Natural killer cell (primary cell): ENCODE data around the gene POFUT2. TPM values are rescaled to one million over a fixed set of nuclear protein-coding genes. Genes with fewer than 3 reads are reported as not detected.

Experiments used
- ATAC-seq, 3 donors: fragments of 150-1000 bp in 2 of 3; fragments of 200-7000 bp in 1 of 3; cut with Tn5 transposase; 1 replicate in 1 of 3; 2 replicates in 2 of 3; pipeline ENCODE4 v1.10.0; 2021; ENCODE audit warnings: mild to moderate bottlenecking in 2 of 3, moderate library complexity in 2 of 3
- DNase-seq, 2 donors: peaks; one replicate each; pipeline versions ENCODE4 v3.0.0 to v3.0.0-alpha.2; 2013 to 2021; ENCODE audit warnings: mixed read lengths in 1 of 2
- H3K27ac ChIP-seq: one replicate; pipeline ENCODE4 v1.5.1; 2013; ENCODE audit warnings: mild to moderate bottlenecking, low read length
- H3K27me3 ChIP-seq: one replicate; pipeline ENCODE4 v1.6.1; 2013; ENCODE audit warnings: low read length; ENCODE audit not compliant: control insufficient read depth, insufficient read depth
- H3K36me3 ChIP-seq: one replicate; pipeline ENCODE4 v1.6.1; 2013; ENCODE audit warnings: low read length; ENCODE audit not compliant: control insufficient read depth, insufficient read depth
- H3K4me1 ChIP-seq: one replicate; pipeline ENCODE4 v1.6.1; 2013; ENCODE audit warnings: low read length; ENCODE audit not compliant: control insufficient read depth, insufficient read depth
- H3K4me3 ChIP-seq: one replicate; pipeline ENCODE4 v1.5.1; 2013; ENCODE audit warnings: low read length
- H3K9me3 ChIP-seq: one replicate; pipeline ENCODE4 v1.6.1; 2013; ENCODE audit warnings: low read length; ENCODE audit not compliant: control insufficient read depth, insufficient read depth
- H3K27ac Mint-ChIP-seq, 2 donors: one replicate each; pipeline ENCODE4 v1.8.0; 2022; ENCODE audit warnings: mild to moderate bottlenecking in 2 of 2, mixed read lengths in 2 of 2, moderate library complexity in 1 of 2
- H3K27me3 Mint-ChIP-seq, 2 donors: one replicate each; pipeline ENCODE4 v1.8.0; 2022; ENCODE audit warnings: low read depth in 2 of 2, mixed read lengths in 2 of 2
- H3K36me3 Mint-ChIP-seq: one replicate; pipeline ENCODE4 v1.8.0; 2022; ENCODE audit warnings: mixed read lengths
- H3K4me1 Mint-ChIP-seq, 2 donors: one replicate each; pipeline ENCODE4 v1.8.0; 2022; ENCODE audit warnings: mixed read lengths in 2 of 2
- H3K4me3 Mint-ChIP-seq: one replicate; pipeline ENCODE4 v1.8.0; 2022; ENCODE audit warnings: mild to moderate bottlenecking, moderate library complexity, mixed read lengths
- H3K9me3 Mint-ChIP-seq, 2 donors: one replicate each; pipeline ENCODE4 v1.8.0; 2022; ENCODE audit warnings: mixed read lengths in 2 of 2
- WGBS: methylation state at CpG from one replicate; pipeline ENCODE4 v1.1.7; 2013; ENCODE audit warnings: missing lambda C conversion rate; ENCODE audit not compliant: insufficient coverage; 5-methylcytosine and 5-hydroxymethylcytosine counted together
- intact Hi-C: fragments of 100-400 bp; cut with micrococcal nuclease; formaldehyde crosslinking; loops from one replicate; pipeline ENCODE4 v1.14.2; 2022
- total RNA-seq, 4 donors: library from RNA; stranded (reverse); fragments of 120-200 nt in 1 of 4; gene quantifications; one replicate each; pipeline versions ENCODE4 v1.2.3 to v1.2.4, GENCODE V29; 2013 to 2022
- TF ChIP-seq, protein P1 (sequence below): fragments of 200-600 bp; IDR thresholded peaks from one replicate; pipeline ENCODE4 v1.8.0; 2022; ENCODE audit warnings: antibody characterized with exemption

POFUT2 gene
- total RNA-seq, 3 donors from 2014 or later (not counting 1 experiment from before 2014, with no cell fraction given) = 41.4 to 46.0 (median 43.3) TPM

GRCh38 chr21:45302082-45303061, 14.7 kb upstream of the POFUT2 start:
- H3K27me3 ChIP-seq = no peaks in the 10 kb centered on the region
- peak; percentile 27 to 86 (median 85) for ATAC-seq
- no peak overlapping the region for H3K4me3 Mint-ChIP-seq
- no peaks in the 10 kb centered on the region for H3K36me3 Mint-ChIP-seq
- H3K27me3 Mint-ChIP-seq = peaks cover 0 to 12% of the 10 kb centered on the region in 2 donors
- peak overlapping the region in 1 of 2 donors; percentile 70 for H3K27ac Mint-ChIP-seq
- H3K4me3 ChIP-seq = no peak overlapping the region
- DNase-seq = peak; percentile 31 to 82
- intact Hi-C loops = no loop called here
- H3K4me1 Mint-ChIP-seq = peaks cover 0 to 4% of the 10 kb centered on the region in 2 donors
- TF ChIP-seq, protein P1, sequence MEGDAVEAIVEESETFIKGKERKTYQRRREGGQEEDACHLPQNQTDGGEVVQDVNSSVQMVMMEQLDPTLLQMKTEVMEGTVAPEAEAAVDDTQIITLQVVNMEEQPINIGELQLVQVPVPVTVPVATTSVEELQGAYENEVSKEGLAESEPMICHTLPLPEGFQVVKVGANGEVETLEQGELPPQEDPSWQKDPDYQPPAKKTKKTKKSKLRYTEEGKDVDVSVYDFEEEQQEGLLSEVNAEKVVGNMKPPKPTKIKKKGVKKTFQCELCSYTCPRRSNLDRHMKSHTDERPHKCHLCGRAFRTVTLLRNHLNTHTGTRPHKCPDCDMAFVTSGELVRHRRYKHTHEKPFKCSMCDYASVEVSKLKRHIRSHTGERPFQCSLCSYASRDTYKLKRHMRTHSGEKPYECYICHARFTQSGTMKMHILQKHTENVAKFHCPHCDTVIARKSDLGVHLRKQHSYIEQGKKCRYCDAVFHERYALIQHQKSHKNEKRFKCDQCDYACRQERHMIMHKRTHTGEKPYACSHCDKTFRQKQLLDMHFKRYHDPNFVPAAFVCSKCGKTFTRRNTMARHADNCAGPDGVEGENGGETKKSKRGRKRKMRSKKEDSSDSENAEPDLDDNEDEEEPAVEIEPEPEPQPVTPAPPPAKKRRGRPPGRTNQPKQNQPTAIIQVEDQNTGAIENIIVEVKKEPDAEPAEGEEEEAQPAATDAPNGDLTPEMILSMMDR = no peak
- H3K9me3 ChIP-seq = no peaks in the 10 kb centered on the region
- H3K9me3 Mint-ChIP-seq = no peaks in the 10 kb centered on the region
- no peaks in the 10 kb centered on the region for H3K36me3 ChIP-seq
- H3K27ac ChIP-seq = no peak overlapping the region
- WGBS = 65% methylated on average over 54 of the region's 54 CpGs
- H3K4me1 ChIP-seq = peaks cover 7% of the 10 kb centered on the region

DNA sequence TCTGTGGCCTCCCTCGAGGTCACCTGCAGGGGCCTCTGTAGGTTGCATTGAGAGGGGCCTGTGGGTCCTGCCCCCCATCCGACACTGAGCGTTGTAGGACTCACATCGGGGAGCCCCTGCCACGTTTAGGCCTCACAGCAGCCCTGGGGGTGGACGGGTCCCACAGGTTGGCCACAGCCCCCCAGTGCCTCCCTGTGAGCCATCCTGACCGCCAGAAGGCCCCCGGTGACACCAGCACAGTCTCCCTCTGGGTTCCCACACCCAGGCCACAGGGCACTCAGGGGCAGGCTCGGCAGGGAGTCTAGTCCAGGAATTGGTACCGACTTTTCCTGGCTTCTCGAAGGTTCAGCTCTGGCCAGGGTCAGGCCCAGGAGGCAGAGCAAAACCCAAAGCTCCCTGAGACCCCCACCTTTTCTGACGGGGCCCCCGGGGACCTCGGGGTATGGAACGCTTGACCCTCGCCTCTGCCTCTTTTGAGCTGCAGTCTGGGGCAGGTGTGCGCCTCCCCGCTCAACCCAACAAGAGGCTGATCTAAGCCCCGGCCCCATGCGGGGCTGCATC, 13.9 kb upstream of the POFUT2 start:
- ATAC-seq = peak in 1 of 3 donors; percentile 1
- TF ChIP-seq, protein P1 = no peak
- no peaks in the 10 kb centered on the region for H3K36me3 ChIP-seq
- Mint-ChIP-seq H3K36me3 (no peaks in the 10 kb centered on the region), H3K27ac (peak overlapping the region in 1 of 2 donors; percentile 70), H3K27me3 (peaks cover 0 to 12% of the 10 kb centered on the region in 2 donors), H3K9me3 (no peaks in the 10 kb centered on the region), H3K4me3 (no peak overlapping the region), H3K4me1 (peaks cover 0 to 4% of the 10 kb centered on the region in 2 donors)
- intact Hi-C loops = no loop called here
- 90% methylated on average over 20 of the region's 20 CpGs for WGBS
- H3K9me3 ChIP-seq = no peaks in the 10 kb centered on the region
- no peaks in the 10 kb centered on the region for H3K27me3 ChIP-seq
- H3K27ac ChIP-seq = no peak overlapping the region
- H3K4me1 ChIP-seq = peaks cover 7% of the 10 kb centered on the region
- DNase-seq = no peak
- H3K4me3 ChIP-seq = no peak overlapping the region

GRCh38 chr21:45300786-45301520, 13.3 kb upstream of the POFUT2 start:
- H3K9me3 ChIP-seq = no peaks in the 10 kb centered on the region
- H3K36me3 Mint-ChIP-seq = no peaks in the 10 kb centered on the region
- TF ChIP-seq, protein P1 = no peak
- H3K27me3 Mint-ChIP-seq = peaks cover 5 to 7% of the 10 kb centered on the region in 2 donors
- peaks cover 7% of the 10 kb centered on the region for H3K4me1 ChIP-seq
- H3K9me3 Mint-ChIP-seq = no peaks in the 10 kb centered on the region
- DNase-seq = no peak
- intact Hi-C loops = no loop called here
- ATAC-seq = no peak
- H3K4me3 Mint-ChIP-seq = no peak overlapping the region
- H3K27me3 ChIP-seq = no peaks in the 10 kb centered on the region
- WGBS = 87% methylated on average over 43 of the region's 43 CpGs
- no peak overlapping the region for H3K4me3 ChIP-seq
- H3K27ac Mint-ChIP-seq = no peak overlapping the region
- H3K27ac ChIP-seq = no peak overlapping the region
- no peaks in the 10 kb centered on the region for H3K36me3 ChIP-seq
- H3K4me1 Mint-ChIP-seq = peaks cover 0 to 4% of the 10 kb centered on the region in 2 donors
